OCI-LY3 (cell line): ENCODE measurements around the gene MACO1.
"Not testable (repeated sequence)": the region's sequence is repeated elsewhere in the genome, so short reads cannot be mapped to it uniquely, and the experiment has no call there.

Experiments used
- H2AFZ ChIP-seq: fragments of 200-600, 300-600 bp; shearing (Covaris generic); 2 replicates; pipeline ENCODE4 v1.6.0; 2014; ENCODE audit warnings: antibody characterized with exemption, low read depth, low read length
- H3K27ac ChIP-seq: fragments of 200-600, 300-600 bp; sonication (generic); 2 replicates; pipeline ENCODE4 v1.5.1; 2014; ENCODE audit warnings: mild to moderate bottlenecking, low read length, moderate library complexity, mixed read lengths
- H3K27me3 ChIP-seq: fragments of 200-600, 300-600 bp; sonication (generic); 2 replicates; pipeline ENCODE4 v1.6.1; 2014; ENCODE audit warnings: low read depth, low read length, mixed read lengths
- H3K36me3 ChIP-seq: fragments of 200-600, 300-600 bp; sonication (generic); replicated peaks from 2 replicates; pipeline ENCODE3; 2014; ENCODE audit warnings: low read depth, low read length, mixed read lengths
- H3K4me1 ChIP-seq: fragments of 300-600, 200-600 bp; sonication (generic); 2 replicates; pipeline ENCODE4 v1.6.1; 2014; ENCODE audit warnings: low read length, mixed read lengths
- H3K4me2 ChIP-seq: fragments of 200-600, 300-600 bp; sonication (generic); 2 replicates; pipeline ENCODE4 v1.6.1; 2014; ENCODE audit warnings: low read length, mixed read lengths
- H3K4me3 ChIP-seq: fragments of 300-600, 200-600 bp; sonication (generic); 2 replicates; pipeline ENCODE4 v1.5.1; 2014; ENCODE audit warnings: antibody characterized with exemption, mild to moderate bottlenecking, low read length, moderate library complexity
- H3K79me2 ChIP-seq: fragments of 300-600, 200-600 bp; shearing (Covaris generic); 2 replicates; pipeline ENCODE4 v1.6.1; 2014; ENCODE audit warnings: mild to moderate bottlenecking, low read length, mixed read lengths
- H3K9ac ChIP-seq: fragments of 300-600, 200-600 bp; shearing (Covaris generic); 2 replicates; pipeline ENCODE4 v1.6.0; 2014; ENCODE audit warnings: mild to moderate bottlenecking, low read length, moderate library complexity
- H3K9me3 ChIP-seq: fragments of 200-600, 300-600 bp; shearing (Covaris generic); 2 replicates; pipeline ENCODE4 v1.6.1; 2014; ENCODE audit warnings: low read length, mixed read lengths; ENCODE audit not compliant: insufficient read depth
- H4K20me1 ChIP-seq: fragments of 200-600, 300-600 bp; sonication (generic); 2 replicates; pipeline ENCODE4 v1.6.1; 2016; ENCODE audit warnings: low read length, mixed read lengths; ENCODE audit not compliant: insufficient read depth
- EZH2phosphoT487 ChIP-seq: fragments of 200-600 bp; shearing (Covaris generic); IDR thresholded peaks from 2 replicates; pipeline ENCODE4 v1.6.1; 2018; ENCODE audit warnings: antibody characterized with exemption, mixed run types, low read depth
- TF ChIP-seq, protein P1 (sequence below): fragments of 200-600, 300-600 bp; sonication (generic); IDR thresholded peaks from 2 replicates; pipeline ENCODE4 v1.5.1; 2014; ENCODE audit warnings: antibody characterized with exemption, low read length, low read depth

Gene MACO1, protein sequence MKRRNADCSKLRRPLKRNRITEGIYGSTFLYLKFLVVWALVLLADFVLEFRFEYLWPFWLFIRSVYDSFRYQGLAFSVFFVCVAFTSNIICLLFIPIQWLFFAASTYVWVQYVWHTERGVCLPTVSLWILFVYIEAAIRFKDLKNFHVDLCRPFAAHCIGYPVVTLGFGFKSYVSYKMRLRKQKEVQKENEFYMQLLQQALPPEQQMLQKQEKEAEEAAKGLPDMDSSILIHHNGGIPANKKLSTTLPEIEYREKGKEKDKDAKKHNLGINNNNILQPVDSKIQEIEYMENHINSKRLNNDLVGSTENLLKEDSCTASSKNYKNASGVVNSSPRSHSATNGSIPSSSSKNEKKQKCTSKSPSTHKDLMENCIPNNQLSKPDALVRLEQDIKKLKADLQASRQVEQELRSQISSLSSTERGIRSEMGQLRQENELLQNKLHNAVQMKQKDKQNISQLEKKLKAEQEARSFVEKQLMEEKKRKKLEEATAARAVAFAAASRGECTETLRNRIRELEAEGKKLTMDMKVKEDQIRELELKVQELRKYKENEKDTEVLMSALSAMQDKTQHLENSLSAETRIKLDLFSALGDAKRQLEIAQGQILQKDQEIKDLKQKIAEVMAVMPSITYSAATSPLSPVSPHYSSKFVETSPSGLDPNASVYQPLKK

DNA sequence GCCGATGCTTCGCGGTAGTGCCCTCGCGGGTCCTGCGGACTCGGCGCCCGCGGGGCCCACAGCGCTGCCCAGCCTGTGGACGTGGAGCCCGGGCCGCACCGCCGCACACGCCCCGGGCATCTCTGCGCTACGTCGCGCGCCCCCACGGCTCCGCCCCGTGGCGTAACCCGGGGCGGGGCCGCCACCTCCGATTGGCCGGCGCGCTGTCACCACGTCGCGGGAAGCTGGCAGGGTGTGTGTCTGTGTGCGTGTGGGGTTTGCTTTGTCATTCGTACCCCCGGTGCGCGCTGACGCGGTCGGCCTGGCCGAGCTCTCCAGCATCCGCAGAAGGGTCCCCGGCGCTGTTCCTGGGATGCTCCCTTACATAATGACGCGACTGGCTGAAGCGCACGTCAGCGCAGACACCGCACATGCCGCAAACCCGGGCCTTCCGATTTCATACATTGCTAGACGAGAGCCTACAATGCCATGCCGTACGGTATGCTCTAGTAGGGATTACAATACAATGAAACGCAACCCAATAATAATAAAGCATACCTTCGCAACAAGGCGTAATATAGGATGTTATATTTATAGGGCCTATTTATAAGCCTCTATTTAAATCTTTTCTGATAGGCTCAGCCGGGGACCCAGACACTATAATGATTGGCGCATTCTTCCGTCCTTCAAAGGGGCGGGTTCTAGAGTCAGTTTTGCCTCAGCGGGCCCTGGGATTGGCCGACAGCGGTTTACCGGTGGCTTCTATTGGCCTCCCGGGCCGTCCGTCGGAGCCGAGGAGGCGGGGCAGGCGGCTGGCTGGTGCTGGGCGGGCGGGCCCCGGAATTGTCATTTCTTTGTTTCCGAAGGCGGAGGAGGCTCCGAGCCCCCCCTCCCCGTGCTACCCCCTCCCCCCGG is at the start of gene MACO1:
MACO1 (plus strand) TSS at position 825 of the 894 bp plus-strand sequence. CDS start 202 bp downstream, outside the sequence.
- H3K27me3 ChIP-seq, result no peaks in the 10 kb centered on the region
- peaks cover 36% of the 10 kb centered on the region for H3K4me1 ChIP-seq
- TF ChIP-seq EZH2phosphoT487, result no peak
- TF ChIP-seq, protein P1, sequence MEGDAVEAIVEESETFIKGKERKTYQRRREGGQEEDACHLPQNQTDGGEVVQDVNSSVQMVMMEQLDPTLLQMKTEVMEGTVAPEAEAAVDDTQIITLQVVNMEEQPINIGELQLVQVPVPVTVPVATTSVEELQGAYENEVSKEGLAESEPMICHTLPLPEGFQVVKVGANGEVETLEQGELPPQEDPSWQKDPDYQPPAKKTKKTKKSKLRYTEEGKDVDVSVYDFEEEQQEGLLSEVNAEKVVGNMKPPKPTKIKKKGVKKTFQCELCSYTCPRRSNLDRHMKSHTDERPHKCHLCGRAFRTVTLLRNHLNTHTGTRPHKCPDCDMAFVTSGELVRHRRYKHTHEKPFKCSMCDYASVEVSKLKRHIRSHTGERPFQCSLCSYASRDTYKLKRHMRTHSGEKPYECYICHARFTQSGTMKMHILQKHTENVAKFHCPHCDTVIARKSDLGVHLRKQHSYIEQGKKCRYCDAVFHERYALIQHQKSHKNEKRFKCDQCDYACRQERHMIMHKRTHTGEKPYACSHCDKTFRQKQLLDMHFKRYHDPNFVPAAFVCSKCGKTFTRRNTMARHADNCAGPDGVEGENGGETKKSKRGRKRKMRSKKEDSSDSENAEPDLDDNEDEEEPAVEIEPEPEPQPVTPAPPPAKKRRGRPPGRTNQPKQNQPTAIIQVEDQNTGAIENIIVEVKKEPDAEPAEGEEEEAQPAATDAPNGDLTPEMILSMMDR, result no peak
- H3K9me3 ChIP-seq, result no peaks in the 10 kb centered on the region
- H3K79me2 ChIP-seq, result peaks cover 51% of the 10 kb centered on the region
- H4K20me1 ChIP-seq, result no peaks in the 10 kb centered on the region
- peaks cover 13% of the 10 kb centered on the region for H3K36me3 ChIP-seq
- H3K9ac ChIP-seq, result peak within 1 kb of the TSS; percentile 91
- H2AFZ ChIP-seq, result peak within 1 kb of the TSS; percentile 80
- H3K4me2 ChIP-seq, result peak within 1 kb of the TSS; percentile 94
- peak within 1 kb of the TSS; percentile 97 for H3K4me3 ChIP-seq
- H3K27ac ChIP-seq, result peak within 1 kb of the TSS; percentile 95

DNA sequence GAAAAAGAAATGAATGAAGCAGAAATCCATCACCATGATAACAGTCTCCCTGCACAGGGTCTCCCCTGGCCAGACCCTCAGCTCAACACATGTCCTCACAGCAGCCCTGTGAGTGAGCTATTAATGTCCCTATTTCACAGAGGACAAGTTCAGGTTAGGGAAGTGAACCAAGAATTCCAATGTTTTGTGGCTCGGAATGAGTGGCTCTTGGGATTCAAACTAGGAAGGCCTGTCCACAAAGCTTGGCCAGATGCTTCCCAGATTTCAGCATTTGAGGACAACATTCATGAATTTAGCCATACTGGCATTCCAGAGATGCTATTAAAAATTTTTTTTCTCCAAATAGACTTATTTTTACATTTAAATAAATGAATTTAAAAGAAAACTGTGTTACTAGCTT is 48.2 kb upstream of the MACO1 start:
- not testable (repeated sequence) for H3K9me3 ChIP-seq, H2AFZ ChIP-seq, H3K36me3 ChIP-seq, H3K4me1 ChIP-seq, H3K27me3 ChIP-seq, H3K4me3 ChIP-seq, H3K27ac ChIP-seq, H3K79me2 ChIP-seq, H3K4me2 ChIP-seq, H4K20me1 ChIP-seq, H3K9ac ChIP-seq

DNA sequence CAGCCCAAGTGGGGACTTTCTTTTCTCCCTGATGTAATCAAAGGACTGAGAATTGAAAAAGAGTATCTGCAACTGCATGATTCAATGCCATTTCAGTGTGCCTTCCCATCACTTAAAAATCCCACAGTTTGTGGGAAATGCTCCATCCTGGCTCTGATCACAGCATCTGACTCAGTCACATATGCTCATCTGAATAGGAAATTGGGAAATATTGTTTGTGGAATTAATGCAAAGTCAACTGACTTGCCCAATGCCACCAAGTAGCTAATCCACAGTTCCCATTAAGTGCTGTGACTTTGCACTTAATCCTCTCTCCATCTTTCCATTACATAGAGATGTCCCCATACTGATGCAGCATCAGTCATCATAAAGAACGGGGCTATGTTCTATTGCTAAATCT is 47.6 kb upstream of the MACO1 start:
- H3K9me3 ChIP-seq, H2AFZ ChIP-seq, H3K27ac ChIP-seq, H3K4me3 ChIP-seq, H3K9ac ChIP-seq, H4K20me1 ChIP-seq, H3K4me1 ChIP-seq, H3K79me2 ChIP-seq, H3K4me2 ChIP-seq, H3K36me3 ChIP-seq, H3K27me3 ChIP-seq: not testable (repeated sequence)

DNA sequence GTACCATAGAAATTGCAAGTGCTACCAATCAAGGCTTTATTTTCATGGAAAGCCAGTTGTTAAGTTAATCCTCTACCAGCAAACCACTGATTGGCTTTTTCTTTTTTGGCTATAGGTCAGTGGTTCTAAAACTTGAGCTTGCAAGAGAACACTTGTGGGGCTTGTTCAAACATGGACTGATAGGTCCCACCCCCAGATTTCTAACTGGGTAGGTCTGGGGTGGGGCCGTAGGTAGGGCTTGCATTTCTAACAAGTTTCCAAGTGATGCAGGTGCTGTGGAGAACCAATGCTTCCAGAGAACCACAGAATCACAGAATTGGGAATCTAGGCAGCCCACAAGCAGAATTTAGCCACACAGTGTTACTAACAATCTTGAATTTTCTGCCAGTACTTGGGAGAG is 46.8 kb upstream of the MACO1 start:
- H3K9ac ChIP-seq, H3K9me3 ChIP-seq, H3K27me3 ChIP-seq, H3K4me3 ChIP-seq, H3K27ac ChIP-seq, H4K20me1 ChIP-seq, H3K79me2 ChIP-seq, H3K36me3 ChIP-seq, H3K4me2 ChIP-seq, H3K4me1 ChIP-seq, H2AFZ ChIP-seq: not testable (repeated sequence)

DNA sequence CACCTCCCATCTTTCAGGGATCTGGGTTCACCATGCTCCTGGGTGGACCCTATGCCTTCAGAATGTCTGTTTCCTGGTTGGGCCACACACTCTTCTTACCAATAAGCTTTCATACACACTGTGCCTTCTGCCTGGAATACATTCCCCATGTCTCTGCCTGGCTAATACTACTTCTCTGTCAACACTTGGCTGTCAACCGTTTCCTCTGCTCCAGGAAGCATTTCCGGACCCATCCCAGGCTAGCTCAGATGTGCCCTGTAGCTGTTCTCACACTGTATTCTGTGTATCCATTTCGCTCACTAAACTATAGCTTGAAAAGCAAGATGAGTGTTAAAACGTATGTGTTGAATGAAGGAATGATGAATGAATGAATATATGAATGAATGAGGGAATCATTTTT is 43.6 kb upstream of the MACO1 start:
- not testable (repeated sequence) for H3K9me3 ChIP-seq, H3K27ac ChIP-seq, H3K4me2 ChIP-seq, H3K4me1 ChIP-seq, H2AFZ ChIP-seq, H3K79me2 ChIP-seq, H4K20me1 ChIP-seq, H3K36me3 ChIP-seq, H3K4me3 ChIP-seq, H3K27me3 ChIP-seq, H3K9ac ChIP-seq

DNA sequence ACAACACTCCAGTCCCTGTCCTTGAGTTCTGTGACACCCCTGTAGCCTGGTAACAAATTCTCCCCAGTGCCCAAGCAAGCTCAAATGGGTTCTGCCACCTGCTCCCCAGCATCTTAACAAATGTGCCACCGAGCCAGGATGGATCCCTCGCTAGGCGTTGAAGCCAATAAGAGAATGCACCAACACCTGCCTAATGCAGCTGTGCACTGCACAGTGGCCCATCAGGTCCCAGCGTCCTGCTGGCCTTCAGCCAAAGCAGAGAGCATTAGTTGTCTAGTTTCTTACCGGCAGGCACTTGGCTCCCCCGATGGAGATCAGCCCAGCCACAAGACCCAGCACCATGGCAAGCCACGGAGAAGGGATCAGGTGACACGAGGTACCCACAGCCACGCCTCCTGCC is 42.0 kb upstream of the MACO1 start:
- H3K4me3 ChIP-seq, H3K27me3 ChIP-seq, H3K4me2 ChIP-seq, H3K9ac ChIP-seq, H3K9me3 ChIP-seq, H4K20me1 ChIP-seq, H2AFZ ChIP-seq, H3K27ac ChIP-seq, H3K79me2 ChIP-seq, H3K4me1 ChIP-seq, H3K36me3 ChIP-seq: not testable (repeated sequence)

DNA sequence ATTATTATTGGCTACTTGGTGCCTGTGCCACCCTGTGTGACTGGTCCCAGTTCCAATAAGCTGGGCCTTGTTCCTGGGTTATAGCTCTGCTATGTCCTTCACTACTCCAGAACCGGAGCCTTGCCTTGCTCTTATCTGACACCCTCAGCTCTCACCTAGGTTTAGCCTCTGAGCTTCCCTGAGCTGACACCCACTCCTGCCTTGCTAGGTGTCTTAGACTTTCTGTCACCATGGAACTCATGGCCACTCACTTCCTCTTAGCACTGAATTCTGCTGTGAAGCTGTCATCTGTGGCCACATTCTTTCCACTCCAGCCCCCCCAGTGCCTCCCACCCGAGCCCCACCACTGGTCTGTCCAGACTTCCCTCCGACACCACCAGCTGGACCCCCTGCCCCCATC is 41.0 kb upstream of the MACO1 start:
- H4K20me1 ChIP-seq, H3K36me3 ChIP-seq, H3K4me1 ChIP-seq, H3K79me2 ChIP-seq, H3K27ac ChIP-seq, H3K27me3 ChIP-seq, H3K9ac ChIP-seq, H3K4me2 ChIP-seq, H2AFZ ChIP-seq, H3K9me3 ChIP-seq, H3K4me3 ChIP-seq: not testable (repeated sequence)
